IMR-90 (cell line): Measurements from ENCODE around the gene HPSE2.

Source experiments
- CHD1 ChIP-seq: IDR thresholded peaks from 2 replicates; pipeline ENCODE4 v1.6.1; 2012; ENCODE audit warnings: low read depth, low read length, improper control_type of control experiment
- FOS ChIP-seq: fragments of 150-350 bp; IDR thresholded peaks from 2 replicates; pipeline ENCODE4 v1.6.1; 2016; ENCODE audit warnings: low read depth, low read length
- MAFK ChIP-seq: IDR thresholded peaks from 2 replicates; pipeline ENCODE4 v1.6.1; 2012; ENCODE audit warnings: low read depth, low read length, improper control_type of control experiment
- POLR2A ChIP-seq: IDR thresholded peaks from 2 replicates; pipeline ENCODE4 v1.6.1; 2012; ENCODE audit warnings: mild to moderate bottlenecking, low read depth, low read length
- RAD21 ChIP-seq: IDR thresholded peaks from 2 replicates; pipeline ENCODE4 v1.6.1; 2012; ENCODE audit warnings: low read length, improper control_type of control experiment
- RFX5 ChIP-seq: IDR thresholded peaks from 2 replicates; pipeline ENCODE4 v1.8.0; 2012; ENCODE audit warnings: low read depth, mild to moderate bottlenecking, low read length, moderate library complexity
- TF ChIP-seq, protein P1 (sequence below): conservative IDR thresholded peaks from 2 replicates; pipeline ENCODE4 v1.5.1; 2012; ENCODE audit warnings: mild to moderate bottlenecking, low read depth, low read length, improper control_type of control experiment
- TF ChIP-seq, protein P2 (sequence below): fragments of 150-350 bp; IDR thresholded peaks from 2 replicates; pipeline ENCODE4 v1.6.1; 2017; ENCODE audit warnings: mild to moderate bottlenecking, antibody characterized with exemption, low read length, low read depth

DNA sequence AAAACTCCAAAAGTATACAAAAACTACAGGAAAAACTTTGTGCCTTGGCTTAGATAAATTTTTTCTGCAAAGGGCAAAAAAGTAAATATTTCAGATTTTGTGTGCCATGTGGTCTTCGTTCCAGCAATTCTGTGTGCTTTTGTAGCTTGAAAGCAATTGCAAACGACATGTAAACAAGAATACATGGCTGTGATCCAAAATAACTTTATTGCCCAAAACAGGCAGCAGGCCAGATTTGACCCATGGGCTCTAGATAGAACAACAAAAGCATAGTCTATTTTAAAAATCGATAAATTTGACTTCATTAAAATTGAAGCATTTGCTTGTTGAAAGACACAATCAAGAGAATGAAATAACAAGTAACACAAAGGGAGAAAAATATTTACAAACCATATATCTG is 336.6 kb downstream of the HPSE2 start:
- TF ChIP-seq, protein P1, sequence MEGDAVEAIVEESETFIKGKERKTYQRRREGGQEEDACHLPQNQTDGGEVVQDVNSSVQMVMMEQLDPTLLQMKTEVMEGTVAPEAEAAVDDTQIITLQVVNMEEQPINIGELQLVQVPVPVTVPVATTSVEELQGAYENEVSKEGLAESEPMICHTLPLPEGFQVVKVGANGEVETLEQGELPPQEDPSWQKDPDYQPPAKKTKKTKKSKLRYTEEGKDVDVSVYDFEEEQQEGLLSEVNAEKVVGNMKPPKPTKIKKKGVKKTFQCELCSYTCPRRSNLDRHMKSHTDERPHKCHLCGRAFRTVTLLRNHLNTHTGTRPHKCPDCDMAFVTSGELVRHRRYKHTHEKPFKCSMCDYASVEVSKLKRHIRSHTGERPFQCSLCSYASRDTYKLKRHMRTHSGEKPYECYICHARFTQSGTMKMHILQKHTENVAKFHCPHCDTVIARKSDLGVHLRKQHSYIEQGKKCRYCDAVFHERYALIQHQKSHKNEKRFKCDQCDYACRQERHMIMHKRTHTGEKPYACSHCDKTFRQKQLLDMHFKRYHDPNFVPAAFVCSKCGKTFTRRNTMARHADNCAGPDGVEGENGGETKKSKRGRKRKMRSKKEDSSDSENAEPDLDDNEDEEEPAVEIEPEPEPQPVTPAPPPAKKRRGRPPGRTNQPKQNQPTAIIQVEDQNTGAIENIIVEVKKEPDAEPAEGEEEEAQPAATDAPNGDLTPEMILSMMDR = no peak
- no peak for TF ChIP-seq POLR2A
- TF ChIP-seq CHD1 = no peak
- no peak for TF ChIP-seq RFX5
- TF ChIP-seq FOS = no peak
- TF ChIP-seq RAD21 = no peak
- TF ChIP-seq MAFK = no peak
- TF ChIP-seq, protein P2, sequence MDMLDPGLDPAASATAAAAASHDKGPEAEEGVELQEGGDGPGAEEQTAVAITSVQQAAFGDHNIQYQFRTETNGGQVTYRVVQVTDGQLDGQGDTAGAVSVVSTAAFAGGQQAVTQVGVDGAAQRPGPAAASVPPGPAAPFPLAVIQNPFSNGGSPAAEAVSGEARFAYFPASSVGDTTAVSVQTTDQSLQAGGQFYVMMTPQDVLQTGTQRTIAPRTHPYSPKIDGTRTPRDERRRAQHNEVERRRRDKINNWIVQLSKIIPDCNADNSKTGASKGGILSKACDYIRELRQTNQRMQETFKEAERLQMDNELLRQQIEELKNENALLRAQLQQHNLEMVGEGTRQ = no peak
